ENCODE measurements around the gene ADAM22.

DNA sequence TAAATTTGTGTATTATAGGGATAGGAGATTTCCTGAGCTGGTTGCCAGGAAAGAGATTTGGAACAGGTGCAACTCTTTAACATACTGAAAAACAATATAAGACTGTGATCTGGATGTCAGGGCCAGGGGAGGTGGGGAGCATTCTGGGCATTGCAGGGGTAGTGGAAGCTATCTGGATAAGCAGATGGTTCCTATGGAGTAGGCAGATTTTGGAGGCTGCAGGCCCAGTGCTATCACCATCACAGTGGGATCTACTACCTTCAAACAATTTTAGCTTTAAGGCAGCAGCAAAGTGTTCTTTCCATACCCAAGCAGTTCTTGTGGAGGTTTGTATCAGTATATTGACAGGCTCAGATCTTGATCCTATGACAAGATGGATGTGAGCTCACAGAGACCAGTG, 71.1 kb downstream of the ADAM22 start:
- no peak for TF ChIP-seq POLR2AphosphoS5 (IDR thresholded peaks at IDR 0.05; ENCODE audit: low read depth, low read length)
- TF ChIP-seq SIN3A (IDR thresholded peaks at IDR 0.05; ENCODE audit: borderline replicate concordance, insufficient read depth, low read length) = no peak

Measured in PFSK-1 (cell line).